ENCODE results near the gene SEPTIN6.

SEPTIN6 gene

DNA sequence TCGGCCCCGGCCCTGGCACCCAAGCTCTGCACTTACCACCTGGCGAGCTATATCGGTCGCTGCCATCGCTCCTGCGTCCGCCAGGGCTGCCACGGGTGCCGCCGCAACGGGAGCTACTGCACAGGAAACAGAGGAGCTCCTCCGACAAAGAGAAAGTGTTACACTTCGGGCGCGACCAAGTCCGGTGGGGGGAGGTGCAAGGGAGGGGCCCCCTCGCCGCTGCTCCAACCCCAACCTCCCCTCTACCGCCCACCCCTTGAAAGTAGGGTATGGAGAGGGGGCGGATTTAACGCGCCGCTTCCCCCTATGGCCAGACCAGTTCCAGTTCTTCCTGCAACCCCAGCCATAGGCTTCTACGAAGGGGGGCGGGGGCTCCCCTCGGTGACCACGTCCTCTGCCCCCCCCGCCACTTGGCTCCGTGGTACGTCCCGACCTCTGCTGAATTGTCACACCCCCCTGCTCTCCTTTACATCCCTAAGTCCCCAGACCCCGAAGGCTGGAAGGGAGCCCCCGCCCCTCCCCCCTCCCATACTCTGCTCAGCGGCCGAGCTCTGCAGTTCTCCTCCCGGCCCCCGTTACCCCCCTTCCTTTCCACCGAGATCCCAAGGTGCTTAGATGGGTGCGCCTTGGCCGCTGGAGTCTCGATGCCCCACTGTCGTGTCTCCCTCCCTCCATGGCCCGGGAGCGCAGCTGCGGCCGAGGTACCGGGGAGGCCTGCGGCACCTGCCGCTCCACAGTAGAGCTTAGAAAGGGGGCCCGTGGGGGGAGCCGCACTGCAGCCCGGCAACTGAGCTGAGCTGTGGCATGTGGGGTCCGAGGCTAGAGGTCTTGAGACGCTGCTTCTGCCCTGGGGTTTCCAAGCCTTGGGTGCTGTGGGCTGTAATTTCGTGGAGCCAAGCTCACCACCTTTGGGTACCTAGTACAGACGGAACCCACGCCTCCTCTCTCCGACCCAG, at the start of gene SEPTIN6:
SEPTIN6 (minus strand) TSS at position 129 of the 956 bp plus-strand sequence; CDS start at position 66, 63 bp downstream.
- DNase-seq = peak; percentile 21

GRCh38 chrX:119738742-119739141, 45.8 kb upstream of the SEPTIN6 start:
- DNase-seq = no peak

GRCh38 chrX:119736206-119736764, 43.3 kb upstream of the SEPTIN6 start:
- DNase-seq = no peak

- no peak for DNase-seq
Observed at GRCh38 chrX:119735467-119735866, 42.5 kb upstream of the SEPTIN6 start.

- DNase-seq = no peak
Observed at GRCh38 chrX:119734897-119735339, 42.0 kb upstream of the SEPTIN6 start.

- DNase-seq = peak; percentile 6
Observed at GRCh38 chrX:119729408-119730201, 36.6 kb upstream of the SEPTIN6 start.

- no peak for DNase-seq
Observed at GRCh38 chrX:119728487-119728886, 35.5 kb upstream of the SEPTIN6 start.

GRCh38 chrX:119726900-119727555, 34.1 kb upstream of the SEPTIN6 start:
- DNase-seq = no peak

DNA sequence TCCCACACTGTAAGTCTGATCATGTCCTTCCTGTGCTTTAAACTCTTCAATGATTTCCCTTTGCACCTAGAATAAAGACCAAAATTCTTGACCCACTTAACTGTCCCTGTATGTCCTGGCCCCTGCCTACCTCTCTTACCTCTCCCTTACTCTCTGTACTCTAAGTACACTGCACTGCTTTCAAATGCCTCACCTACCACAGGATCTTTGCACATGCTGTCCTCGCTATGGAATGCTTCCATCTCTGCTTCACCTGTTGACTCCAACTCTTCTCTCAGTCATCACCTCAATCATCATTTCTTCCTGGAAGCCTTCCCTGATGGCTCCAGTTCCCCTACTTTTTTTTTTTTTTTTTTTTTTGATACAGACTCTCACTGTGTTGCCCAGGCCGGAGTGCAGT, 29.0 kb upstream of the SEPTIN6 start:
- no peak for DNase-seq

DNA sequence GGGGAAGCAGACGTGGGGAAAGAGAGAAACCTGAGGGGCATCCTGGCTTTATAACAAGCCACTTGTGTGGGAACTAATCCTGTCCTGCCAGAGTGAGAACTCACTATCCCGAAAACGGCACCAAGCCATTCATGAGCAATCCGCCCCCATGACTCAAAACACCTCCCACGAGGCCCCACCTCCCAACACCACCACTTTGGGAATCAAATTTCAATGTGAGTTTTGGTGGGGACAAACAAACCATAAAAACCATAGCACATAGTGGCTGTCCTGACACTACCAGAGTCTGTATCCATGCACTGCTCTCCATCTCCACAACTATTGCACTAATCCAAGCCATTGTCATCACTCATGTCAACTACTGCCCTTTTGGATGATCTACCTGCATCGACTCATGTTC, 28.5 kb upstream of the SEPTIN6 start:
- DNase-seq = no peak

- no peak for DNase-seq
Observed at GRCh38 chrX:119709630-119710029, 16.7 kb upstream of the SEPTIN6 start.

DNA sequence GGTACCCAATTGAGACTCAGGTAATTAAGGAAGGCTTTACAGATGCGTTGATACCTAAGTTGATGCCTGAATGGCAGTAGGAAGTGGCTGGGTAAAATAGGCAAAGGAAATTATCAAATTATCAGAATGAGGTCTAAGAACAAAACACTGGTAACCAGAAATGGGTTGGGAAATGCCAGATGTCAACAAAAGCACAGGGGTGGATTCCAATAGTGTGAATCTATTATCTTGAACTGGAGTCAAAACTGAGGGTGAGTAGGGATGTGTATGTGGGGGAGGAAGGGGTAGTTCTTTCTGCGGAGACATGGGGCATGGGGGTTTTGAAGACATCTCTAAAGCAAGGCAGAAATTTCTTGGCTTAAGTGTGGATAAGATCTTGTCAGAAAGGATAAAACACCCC, 16.0 kb upstream of the SEPTIN6 start:
- DNase-seq = no peak

GRCh38 chrX:119706616-119707015, 13.6 kb upstream of the SEPTIN6 start:
- no peak for DNase-seq

DNA sequence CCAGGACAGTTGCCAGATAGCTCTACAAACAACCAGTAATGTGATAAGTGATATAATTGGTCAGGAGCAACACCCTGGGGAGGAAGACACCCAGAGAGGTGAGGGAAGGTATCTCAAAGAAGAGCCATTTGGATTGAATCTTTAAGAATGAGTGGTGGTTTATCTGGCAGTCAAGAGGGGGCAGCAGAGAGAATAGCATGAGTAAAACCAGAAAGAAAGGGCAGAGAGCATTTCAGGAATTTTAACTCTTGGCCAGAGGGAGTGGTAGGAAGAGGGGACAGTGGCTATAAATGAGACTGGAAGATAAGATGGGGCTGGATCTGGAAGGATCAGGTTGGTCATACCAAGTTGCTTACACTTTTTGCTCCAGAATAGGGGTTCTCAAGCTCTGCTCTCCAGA, 5.9 kb upstream of the SEPTIN6 start:
- DNase-seq = peak; percentile 2

DNA sequence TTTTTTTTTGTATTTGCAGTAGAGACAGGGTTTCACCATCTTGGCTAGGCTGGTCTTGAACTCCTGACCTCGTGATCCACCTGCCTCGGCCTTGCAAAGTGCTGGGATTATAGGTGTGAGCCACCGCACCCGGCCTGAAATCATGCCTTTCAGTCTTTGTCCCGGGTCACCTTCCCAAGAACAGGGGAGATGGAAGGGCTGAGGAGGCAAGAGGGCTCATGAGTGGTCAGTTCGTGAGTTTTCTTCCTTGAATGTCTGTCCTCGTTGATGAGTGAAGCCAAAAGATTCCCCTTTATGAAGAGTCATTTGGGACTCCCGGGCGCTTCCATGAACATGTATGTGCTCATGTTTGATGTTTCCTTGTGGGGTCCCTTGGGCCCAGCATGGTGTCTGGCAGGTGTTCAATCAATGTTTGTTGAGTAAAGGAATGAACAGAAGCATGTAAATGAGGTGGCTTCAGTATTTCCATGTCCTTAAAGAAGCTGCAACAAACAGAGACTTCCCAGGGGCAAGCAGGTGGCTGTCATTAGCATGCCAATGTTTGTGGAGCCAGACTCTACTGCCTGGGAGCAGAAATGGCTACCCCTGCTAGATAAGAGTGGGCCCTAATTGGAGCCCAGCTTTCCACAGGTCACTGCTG, 3.4 kb upstream of the SEPTIN6 start:
- DNase-seq = no peak

DNA sequence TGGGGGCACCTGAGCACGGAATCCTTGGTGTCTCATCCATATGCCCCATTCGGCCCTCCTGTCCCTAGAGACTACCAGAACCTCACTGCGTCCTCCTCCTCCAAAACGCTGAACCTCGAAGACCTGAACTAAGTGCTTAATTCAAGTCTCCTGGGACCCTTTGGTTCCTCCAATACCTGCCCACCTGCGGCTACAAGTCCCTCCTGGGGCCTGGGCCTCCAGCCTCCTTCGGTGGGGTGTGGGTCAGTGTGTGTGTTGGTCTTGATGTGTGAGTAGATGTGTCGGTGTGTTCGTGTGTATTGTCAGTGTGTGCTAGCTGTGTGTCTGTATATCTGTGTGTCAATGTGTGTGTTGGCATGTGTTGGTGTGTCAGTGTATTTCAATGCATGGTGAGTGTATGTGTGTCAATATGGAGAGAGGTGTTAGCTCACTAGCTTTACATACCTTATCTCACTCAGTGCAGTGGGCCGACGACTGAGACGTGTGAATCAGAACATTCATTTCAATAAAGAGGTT, 2.6 kb upstream of the SEPTIN6 start:
- DNase-seq = no peak

DNA sequence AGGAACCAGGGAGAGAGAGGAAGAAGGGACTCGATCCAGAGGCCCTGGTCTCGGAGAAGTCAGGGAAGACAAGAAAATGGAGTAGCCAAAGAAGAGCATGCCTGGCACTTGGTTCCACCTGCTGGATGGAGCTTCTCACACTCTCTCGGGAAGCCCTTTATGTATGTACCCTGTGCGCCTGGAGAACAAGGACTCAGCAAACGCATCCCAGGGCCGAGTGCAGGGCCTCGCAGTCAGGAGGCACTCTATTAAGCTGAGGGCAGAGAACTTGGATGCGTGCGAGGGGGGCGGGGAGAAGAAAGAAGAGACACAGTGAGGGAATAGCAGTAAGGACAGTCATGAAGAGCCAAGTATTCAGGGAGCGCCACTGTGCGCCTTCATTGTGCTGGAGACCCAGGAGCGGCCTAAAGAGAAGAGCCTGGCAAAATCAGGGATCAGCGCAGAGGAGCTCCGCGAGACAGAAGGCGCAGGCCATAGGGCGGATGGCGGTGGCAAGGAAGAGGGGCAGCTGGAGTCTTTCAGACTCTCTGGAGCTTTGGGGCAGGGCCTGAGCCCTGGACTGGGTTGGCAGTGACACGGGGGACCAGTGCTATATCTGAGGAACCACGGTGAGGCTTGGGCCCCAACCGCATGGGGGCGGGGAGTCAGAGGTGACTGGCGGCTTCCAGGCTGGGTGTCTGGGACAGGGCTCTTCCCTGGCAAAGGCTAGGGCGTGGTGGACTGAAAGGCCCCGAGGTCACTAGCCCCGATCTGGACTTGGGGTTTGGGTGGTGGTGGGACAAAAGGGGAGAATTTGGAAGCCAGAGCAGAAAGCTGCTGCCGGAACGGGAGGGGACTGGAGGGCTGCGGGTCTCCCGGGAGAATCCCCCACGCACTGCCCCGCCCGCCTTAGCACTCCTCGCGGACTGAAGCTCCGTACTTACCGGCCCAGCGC, 1.9 kb upstream of the SEPTIN6 start:
- no peak for DNase-seq

GRCh38 chrX:119693996-119694451, 1.1 kb upstream of the SEPTIN6 start:
- no peak for DNase-seq

GRCh38 chrX:119692191-119693039, 553 bp downstream of the SEPTIN6 start:
- DNase-seq = no peak

Measured in NCI-H1436 treated with DMSO at 0.1 percent for 48 hours (cell line).